Amygdala (tissue), 56 donors: ENCODE data around the gene SAMD13.

ENCODE experiments used
- DNase-seq, 56 donors: peaks; one replicate each; lab custom pipeline; 2025; lab: John Stamatoyannopoulos, UW

The SAMD13 gene

GRCh38 chr1:84366786-84367185 lies 65.3 kb downstream of the SAMD13 start:
- no peak for DNase-seq

- no peak for DNase-seq
These were observed 65.7 kb downstream of the SAMD13 start for GRCh38 chr1:84367219-84367618.

GRCh38 chr1:84368441-84368840 lies 66.9 kb downstream of the SAMD13 start:
- no peak for DNase-seq

GRCh38 chr1:84370266-84370665 lies 68.8 kb downstream of the SAMD13 start:
- DNase-seq, result no peak

- DNase-seq, result no peak
These were observed 69.4 kb downstream of the SAMD13 start for GRCh38 chr1:84370831-84371394.

- no peak for DNase-seq
These were observed 72.1 kb downstream of the SAMD13 start for GRCh38 chr1:84373436-84374141.

GRCh38 chr1:84374991-84375696 lies 73.6 kb downstream of the SAMD13 start:
- peak in 2 of 56 donors; percentile 7 to 52 for DNase-seq

- DNase-seq, result no peak
These were observed 74.7 kb downstream of the SAMD13 start for GRCh38 chr1:84376000-84376910.

GRCh38 chr1:84377480-84378095 lies 76.1 kb downstream of the SAMD13 start:
- no peak for DNase-seq

- DNase-seq, result no peak
These were observed 77.8 kb downstream of the SAMD13 start for GRCh38 chr1:84379138-84379916.

- no peak for DNase-seq
These were observed 78.3 kb downstream of the SAMD13 start for GRCh38 chr1:84379917-84380180.

GRCh38 chr1:84382127-84382526 lies 80.6 kb downstream of the SAMD13 start:
- DNase-seq, result no peak

GRCh38 chr1:84385347-84385746 lies 83.8 kb downstream of the SAMD13 start:
- DNase-seq, result no peak

GRCh38 chr1:84386716-84387479 lies 85.4 kb downstream of the SAMD13 start:
- DNase-seq, result peak in 2 of 56 donors; percentile 8 to 24

- peak in 3 of 56 donors; percentile 5 to 10 (median 9) for DNase-seq
These were observed 86.1 kb downstream of the SAMD13 start for GRCh38 chr1:84387480-84388163.

GRCh38 chr1:84390226-84390625 lies 88.7 kb downstream of the SAMD13 start:
- DNase-seq, result no peak

- no peak for DNase-seq
These were observed 97.0 kb downstream of the SAMD13 start, which contains the start of gene DNASE2B for GRCh38 chr1:84398175-84399155. Gene DNASE2B, plus strand, starts transcription at chr1:84398484. Its CDS starts 81 bp downstream, at chr1:84398565.
